Activated T-cell treated with anti-CD3 and anti-CD28 coated beads, Interleukin-2, amount 50 U/mL, for 1 hour (primary cell): ENCODE data around the gene RPS16.

Experiments used
- DNase-seq: peaks from one replicate; pipeline ENCODE4 v3.0.0-alpha.2; 2020

The RPS16 gene

GRCh38 chr19:39417463-39418181 lies 18.1 kb downstream of the RPS16 start:
- DNase-seq = no peak

GRCh38 chr19:39416152-39417120 lies 19.3 kb downstream of the RPS16 start:
- no peak for DNase-seq

GRCh38 chr19:39415111-39416046 lies 20.4 kb downstream of the RPS16 start:
- DNase-seq = no peak

GRCh38 chr19:39413911-39414608 lies 21.7 kb downstream of the RPS16 start:
- DNase-seq = no peak

- peak; percentile 57 for DNase-seq
These were observed 22.4 kb downstream of the RPS16 start for GRCh38 chr19:39413272-39413910.

GRCh38 chr19:39412867-39413271 lies 22.9 kb downstream of the RPS16 start:
- no peak for DNase-seq

GRCh38 chr19:39412100-39412866 lies 23.5 kb downstream of the RPS16 start, which contains the start of gene PLEKHG2:
TSS of gene PLEKHG2 (plus strand) at chr19:39412669. CDS start at chr19:39414087, 1,418 bp downstream.
- DNase-seq = peak; percentile 99

GRCh38 chr19:39411832-39412099 lies 24.0 kb downstream of the RPS16 start:
- peak; percentile 90 for DNase-seq

- DNase-seq = peak; percentile 68
These were observed 24.5 kb downstream of the RPS16 start for GRCh38 chr19:39411081-39411831.

- DNase-seq = no peak
These were observed 25.0 kb downstream of the RPS16 start for GRCh38 chr19:39410831-39411080.

- DNase-seq = peak; percentile 88
These were observed 25.5 kb downstream of the RPS16 start for GRCh38 chr19:39410017-39410830.

GRCh38 chr19:39409208-39410016 lies 26.3 kb downstream of the RPS16 start:
- peak; percentile 94 for DNase-seq

- DNase-seq = peak; percentile 70
These were observed 27.1 kb downstream of the RPS16 start for GRCh38 chr19:39408392-39409207.

GRCh38 chr19:39407660-39408391 lies 27.9 kb downstream of the RPS16 start:
- peak; percentile 72 for DNase-seq

GRCh38 chr19:39407410-39407659 lies 28.4 kb downstream of the RPS16 start:
- no peak for DNase-seq

- DNase-seq = peak; percentile 92
These were observed 28.9 kb downstream of the RPS16 start, which contains the start of gene ZFP36 for GRCh38 chr19:39406656-39407409. TSS of gene ZFP36 (plus strand) at chr19:39406847. CDS start at chr19:39406905, 58 bp downstream.
